T1000 (cell line): ENCODE results near the gene ROR1.
"Not testable (repeated sequence)": the region's sequence is repeated elsewhere in the genome, so short reads cannot be mapped to it uniquely, and the experiment has no call there.

Source experiments
- DNase-seq: peaks from one replicate; lab custom pipeline; 2025; ENCODE audit warnings: mixed read lengths; lab: John Stamatoyannopoulos, UW

The ROR1 gene

DNA sequence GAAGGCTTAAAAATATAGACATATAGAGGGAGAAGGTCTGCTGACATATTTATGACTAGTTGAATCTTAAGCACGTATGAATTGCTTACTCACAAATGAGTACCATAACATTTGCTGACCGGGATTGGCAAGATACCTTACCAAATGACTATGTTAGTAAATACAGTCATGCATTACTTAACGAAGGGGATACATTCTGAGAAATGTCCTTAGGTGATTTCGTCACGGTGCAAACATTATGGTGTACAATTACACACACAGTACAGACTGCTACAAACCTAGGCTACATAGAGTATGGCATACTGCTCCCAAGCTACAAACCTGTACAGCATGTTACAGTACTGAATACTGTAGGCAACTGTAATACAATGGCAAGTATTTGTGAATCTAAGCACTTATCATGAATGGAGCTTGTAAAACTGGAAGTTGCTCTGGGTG lies 410.2 kb downstream of the ROR1 start:
- DNase-seq = peak; percentile 56

DNA sequence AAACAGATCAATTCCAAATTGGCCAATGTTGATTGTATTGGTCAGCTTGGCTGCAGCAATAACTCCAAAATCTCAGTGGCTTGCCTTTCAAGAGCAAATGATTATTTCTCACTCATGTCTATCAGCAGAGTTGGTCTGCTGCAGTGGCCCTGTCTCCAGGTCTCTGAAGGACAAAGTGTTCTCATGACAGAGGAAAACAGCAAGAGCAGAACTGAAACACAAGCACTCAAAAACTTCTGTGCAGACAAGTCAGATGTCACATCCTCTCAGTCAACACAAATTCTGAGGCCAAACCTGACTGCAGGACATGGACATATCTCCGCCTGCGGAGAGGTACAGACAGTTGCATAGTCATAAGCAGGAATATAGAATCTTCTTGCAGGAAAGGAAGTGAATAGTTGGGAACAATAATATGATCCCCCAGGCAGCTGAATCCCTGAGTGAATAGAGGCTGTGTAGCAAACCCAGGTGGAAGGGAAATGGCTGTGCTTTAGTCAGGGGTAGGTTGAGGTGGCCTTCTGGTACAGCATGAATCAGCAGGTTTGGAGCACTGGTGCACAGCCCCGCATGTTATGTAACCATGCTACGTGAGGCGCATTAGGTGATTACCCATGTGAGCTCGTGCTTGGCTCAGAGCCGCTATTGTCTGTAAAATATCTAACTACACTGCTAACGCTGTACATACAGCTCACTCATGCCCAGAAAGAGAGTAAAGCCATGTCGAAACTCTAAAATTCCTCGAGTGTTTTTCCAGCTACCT lies 412.5 kb downstream of the ROR1 start:
- DNase-seq = no peak

DNA sequence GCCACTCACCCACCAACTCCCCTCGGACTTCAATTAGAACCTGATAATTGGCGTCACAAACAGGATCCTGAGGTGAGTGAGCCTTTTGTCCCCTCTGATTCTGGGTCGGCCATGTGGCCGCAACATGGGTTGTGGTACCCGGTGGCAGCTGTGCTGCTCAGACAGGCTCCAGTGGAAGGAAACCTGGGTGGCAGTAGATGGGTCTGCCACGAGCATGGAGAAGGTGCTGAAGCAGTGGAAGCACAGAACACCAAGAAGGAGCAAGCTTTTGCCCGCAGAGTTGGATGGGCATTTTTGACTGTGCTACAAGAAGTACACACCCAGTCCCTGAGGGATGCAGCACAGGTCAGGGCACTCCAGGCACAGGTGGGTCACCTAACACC lies 413.1 kb downstream of the ROR1 start:
- no peak for DNase-seq

DNA sequence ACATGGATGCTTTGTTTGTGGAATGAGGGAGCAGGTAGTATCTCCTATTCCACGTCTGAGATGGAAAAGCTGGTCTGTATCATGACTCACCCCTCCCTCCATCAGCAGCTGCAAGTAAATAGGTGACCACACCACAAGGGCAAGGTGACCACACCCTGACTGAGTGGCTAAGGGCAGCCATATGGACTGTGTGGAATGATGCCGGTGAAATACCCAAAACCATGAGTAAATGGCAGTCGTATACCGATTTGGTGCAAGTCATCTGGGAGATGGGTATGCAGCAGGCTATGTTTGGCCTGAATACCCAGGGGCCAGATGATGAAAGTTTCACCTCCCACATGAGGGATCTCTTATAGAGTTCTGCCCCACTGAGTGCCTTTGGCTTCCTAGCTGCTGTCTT lies 413.8 kb downstream of the ROR1 start:
- DNase-seq = no peak

DNA sequence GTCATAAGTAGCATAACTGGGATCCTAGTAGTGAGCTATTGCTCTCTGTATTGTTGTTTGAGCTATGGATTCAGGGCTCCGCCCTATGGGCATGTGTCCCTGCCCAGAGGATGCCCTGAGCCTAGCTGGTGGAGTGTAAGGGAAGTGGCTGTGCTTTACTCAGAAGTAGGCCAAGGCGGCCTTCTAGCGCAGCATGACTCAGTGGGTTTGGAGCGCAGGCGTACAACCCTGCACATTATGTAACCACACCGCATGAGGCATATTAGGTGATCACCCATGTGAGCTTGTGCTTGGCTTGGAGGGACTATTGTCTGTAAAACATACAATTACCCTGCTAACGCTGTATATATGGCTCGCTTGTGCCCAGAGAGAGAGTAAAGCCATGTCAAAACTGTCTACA lies 418.5 kb downstream of the ROR1 start:
- no peak for DNase-seq

DNA sequence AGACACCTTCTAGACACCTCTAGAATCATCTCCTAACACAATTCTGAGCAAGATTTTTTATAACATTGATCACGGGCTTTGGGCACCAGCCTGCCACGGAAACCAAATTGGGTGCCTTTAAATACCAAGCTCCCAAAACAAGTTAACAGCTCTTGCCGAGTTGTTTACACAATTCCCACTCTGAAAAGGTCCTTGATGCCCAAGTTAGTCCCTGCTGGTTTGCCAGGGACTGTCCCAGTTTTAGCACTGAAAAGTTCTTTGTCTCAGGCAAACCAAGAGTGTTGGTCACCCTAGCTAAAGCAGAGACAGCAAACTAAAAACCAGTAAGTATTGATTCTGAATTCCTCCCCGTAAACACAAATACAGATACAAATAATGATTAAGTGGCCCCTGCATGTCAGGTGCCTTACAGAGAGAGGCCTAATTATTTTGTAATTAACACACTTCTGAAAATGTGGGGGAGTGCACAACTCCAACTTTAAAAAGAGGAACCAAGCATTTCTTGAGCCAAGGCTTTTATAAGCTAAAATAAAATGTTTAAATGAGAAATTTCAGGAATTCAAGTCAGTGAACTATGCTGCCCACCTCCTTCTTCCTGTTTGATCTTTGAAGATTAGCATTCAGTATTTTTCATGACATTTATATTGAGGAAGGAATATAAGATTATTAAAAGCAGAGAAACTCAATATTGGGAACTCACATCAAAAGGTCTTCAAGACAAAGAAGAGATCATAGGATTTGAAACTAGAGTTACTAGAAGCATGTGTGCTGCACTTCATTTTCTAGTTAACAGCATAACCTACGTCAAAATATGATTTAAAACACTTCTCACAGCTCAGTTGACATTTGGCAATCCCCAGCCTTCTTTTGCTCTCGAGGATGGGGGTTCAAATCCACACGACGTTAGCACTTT lies 420.6 kb downstream of the ROR1 start:
- no peak for DNase-seq

DNA sequence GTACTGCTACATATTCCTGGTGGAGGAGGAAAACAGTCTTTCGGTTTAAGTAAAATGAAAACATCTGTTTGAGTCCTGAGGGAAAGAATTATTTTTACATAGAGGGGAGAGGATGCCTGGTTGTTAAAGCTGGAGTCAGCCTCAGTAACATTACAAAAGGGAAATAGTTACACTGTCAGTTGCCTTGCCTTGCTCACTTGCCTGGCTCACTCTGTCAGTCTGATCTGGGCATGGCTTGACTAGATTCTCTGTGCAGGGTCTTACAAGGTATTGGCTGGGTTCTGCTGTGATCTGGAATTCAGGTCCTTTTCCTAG lies 421.2 kb downstream of the ROR1 start:
- no peak for DNase-seq

DNA sequence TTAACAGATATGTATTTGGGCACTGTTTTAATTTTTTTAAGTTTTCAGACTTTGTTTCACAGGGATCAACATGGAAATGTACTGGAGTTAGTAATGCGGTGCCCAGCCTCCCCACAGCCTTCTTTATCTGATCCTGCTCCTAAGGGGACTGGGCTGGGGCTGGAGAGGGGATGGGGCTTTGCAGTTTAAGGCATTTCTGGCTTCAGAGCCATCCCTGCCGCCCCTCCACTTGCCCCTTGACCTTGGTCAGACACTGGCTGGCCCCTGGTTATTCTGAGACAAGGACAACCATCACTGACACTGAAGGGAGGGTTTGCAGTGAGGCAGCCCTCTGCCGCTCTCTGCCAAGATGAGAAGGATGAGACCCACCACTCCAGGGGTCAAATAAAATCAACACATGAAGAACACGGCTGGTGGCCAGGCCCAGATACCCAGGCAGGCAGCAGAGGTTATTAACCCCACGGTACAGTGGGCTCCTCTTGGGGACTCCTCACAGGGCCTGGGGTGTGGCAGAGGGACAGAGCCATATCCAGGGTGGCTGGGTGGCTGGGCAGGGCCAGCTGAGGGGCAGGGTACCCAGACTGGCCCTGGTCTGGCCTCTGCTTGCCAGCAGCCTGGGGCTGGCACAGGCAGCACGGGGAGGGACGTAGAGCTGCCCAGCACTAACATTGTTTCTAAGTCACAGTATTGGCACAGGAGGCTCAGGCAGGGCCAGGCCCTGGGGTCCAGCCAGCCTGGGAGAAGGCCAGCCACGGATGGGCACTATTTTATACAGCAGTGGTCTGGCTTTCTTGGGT lies 422.5 kb downstream of the ROR1 start:
- DNase-seq = no peak

DNA sequence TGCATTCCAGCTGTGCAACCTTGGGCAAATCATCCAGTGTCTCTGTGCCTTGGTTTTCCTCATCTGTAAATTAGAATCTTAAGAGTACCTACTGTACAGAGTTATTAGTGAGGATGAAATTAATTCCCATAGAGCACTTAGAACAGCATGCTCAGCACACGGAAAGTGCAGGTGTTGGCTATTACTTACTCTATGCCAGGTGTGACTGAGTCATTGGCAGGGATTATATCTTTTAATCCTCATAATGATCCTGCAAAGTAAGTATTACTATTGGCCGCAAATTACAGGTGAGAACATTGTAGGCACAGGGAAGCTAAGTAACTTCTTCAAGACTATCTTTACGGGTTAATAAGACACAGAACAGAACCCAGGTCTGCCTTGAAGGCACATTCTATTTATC lies 423.3 kb downstream of the ROR1 start:
- DNase-seq = no peak

DNA sequence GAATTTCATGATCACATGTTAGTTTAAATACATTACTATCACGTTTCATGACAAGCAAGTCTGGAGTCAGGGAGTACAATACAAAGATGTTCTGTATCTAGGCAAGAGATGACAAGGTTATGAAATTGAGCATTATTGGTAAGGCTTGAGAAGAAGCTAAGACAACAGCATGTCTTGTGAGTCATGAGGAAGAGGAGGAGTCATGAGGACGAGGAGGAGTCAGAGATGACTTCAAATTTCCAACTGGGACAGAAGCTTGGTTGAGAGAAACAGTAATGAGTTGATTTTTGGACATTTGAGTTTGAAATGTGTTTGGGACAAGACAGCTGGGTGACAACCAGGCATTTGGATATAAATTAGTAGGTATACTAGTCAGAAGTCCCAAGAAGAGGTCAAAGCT lies 425.3 kb downstream of the ROR1 start:
- DNase-seq = no peak

DNA sequence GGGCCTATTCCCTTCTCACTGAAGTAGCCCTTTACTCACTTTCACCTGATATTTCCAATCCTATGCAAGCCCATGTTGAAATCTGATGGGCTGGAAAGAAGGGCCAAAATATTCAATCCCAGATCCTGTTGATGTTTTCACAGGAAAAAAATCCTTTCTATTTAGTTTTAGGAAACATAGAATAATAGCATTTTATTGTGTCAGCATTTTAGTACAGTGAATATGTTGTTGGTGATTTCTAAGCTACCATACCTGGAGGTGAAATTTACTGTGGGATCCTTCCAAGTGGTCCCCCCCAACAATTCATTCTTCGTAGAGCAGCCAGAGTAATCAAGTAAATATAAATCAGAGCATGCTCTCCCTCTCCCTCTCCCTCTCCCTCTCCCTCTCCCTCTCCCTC lies 426.2 kb downstream of the ROR1 start:
- DNase-seq = no peak

DNA sequence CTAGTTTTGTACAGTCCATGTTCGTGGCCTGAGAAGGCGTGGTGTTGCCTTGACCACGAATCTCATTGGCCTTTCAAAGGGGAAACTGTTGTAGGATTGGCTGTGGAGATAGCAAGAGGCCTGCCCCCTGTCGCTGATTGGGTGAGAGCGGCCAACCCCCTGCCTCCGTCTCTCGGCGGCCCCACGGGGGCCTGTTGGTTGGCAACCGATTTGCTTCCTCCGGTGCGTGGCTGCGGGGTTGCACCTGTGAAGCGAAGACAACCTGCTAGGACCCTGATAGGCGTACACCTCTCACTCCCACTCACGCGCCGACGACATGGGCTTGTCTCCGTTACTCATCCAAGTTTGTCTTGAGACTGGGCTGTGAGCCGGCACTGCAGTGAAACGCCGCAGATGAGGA lies 429.6 kb downstream of the ROR1 start, which contains the start of gene UBE2U:
Gene UBE2U, plus strand, starts transcription at position 204 of the 400 bp plus-strand sequence. CDS start 428 bp downstream, outside the sequence.
- no peak for DNase-seq

DNA sequence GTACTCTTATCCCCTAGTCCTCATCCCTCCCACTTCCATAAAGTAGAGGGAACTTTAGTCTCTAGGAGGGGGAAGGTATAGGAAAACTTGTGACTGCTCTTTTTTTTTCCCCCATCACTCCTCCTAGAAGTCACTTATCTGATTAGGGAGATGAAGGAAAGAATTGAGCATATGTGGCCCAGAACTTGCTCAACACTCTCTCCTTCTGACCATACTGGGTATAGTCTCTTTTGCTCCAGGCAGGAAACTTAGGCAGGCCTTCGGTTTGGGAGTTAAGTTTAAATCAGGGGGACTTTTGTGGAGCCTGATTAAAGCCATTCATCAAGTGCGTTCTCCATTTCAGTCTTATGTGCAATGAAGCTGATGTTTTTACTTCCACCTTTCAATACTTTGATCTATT lies 435.4 kb downstream of the ROR1 start:
- DNase-seq = no peak

DNA sequence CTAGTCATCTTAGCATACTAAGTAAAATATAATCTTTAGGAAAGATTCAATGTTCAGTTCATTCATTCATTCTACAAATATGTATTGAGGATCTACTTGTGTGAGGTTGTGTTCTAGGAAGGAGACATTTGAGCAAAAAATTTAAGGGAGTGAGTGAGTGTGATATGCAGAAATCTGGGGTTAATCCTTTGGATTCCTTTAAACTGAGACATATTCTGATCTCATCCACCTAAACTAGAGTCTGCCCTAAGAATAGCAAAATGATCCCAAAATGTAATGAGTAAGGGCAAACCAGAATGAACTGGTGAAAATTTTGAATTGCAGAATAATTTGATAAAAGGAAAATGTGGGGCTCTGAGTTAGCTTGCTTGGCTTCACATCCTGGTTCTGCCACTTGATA lies 438.2 kb downstream of the ROR1 start:
- DNase-seq = no peak

DNA sequence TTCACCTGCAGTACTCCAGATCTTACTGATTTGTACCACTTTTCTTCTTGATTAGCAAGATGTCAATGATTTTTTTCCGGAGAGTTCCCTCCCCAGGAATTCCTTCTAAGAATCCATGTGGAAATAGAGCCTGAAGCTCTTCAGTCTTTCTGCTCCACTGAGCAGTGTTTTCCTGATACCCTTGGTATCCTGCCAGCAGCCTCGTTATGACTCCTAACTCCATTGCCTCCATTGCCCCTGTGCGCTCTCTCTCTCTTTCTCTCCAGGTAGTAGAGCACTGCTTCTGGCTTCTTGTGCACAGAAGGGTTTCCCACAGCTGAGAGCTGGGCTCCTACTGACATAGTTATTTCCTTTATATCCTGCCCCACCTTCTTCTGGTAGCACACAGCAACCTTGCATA lies 441.8 kb downstream of the ROR1 start:
- no peak for DNase-seq

DNA sequence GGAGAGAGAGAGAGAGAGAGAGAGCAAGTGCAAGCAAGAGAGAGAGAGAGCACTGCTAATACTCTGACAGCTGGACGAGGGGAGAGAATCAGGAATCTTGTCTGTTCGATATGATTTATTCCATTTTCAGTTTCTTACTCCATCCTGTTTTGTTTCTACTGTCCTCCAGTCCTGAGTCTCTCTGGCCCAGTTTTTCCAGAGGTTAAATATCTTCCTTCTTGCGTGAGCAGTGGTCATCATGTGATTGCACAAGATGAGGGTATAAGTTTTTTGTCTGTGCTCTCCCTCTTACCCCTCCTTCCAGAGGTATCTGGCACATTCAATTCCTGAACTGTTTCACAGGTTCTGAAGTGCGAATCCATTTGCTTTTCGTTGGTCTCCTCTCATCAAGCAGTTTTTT lies 446.4 kb downstream of the ROR1 start:
- no peak for DNase-seq

DNA sequence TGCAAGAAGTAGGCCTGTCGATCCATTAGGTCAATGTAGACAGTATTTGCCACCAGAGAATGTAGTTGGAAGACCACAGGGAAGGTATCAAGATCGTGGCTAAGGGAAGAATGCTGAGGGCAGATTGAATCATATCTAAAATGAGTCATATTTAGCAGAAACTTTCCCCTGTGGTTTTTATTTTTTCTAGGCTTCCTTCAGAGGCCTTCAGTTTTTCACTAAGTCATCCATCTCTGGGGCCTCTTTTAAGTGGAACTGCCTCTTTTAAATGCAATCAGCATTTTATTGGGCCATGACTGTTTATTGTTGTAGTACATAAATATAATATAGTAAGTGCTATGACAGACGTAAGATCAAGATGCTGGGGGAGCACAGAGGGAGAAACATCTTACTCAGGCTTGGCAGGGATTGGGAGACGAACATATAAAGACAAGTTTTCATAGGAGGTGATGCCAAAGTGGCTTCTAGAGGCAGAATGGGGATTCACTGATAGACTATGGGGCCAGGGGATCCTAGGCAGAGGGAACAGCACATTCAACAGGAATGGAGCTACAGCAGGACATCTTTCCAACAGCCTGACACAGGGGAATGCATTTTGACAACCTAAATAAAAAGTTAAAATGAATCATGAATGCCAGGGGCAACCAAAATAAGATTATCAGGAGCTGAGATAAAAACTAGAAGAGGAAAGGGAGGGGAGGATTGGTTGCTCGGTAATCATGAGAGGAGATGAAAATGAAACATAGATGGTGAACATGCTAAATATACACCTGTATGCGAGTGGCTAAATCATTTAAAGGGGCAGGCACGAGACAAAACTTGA lies 449.7 kb downstream of the ROR1 start:
- peak; percentile 54 for DNase-seq

DNA sequence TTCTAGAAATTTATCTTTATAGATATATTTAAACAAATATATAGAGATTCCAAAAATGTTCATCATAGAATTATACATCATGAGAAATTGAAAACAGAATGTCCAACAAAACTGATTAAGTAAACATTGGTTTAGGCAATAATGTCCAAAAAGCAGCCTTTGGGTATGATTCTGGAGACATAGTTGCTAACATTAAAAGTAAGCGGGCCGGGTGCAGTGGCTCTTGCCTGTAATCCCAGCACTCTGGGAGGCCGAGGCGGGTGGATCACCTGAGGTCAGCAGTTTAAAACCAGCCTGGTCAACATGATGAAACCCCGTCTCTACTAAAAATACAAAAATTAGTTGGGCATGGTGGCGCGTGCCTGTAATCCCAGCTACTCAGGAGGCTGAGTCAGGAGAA lies 450.4 kb downstream of the ROR1 start:
- DNase-seq = not testable (repeated sequence)

DNA sequence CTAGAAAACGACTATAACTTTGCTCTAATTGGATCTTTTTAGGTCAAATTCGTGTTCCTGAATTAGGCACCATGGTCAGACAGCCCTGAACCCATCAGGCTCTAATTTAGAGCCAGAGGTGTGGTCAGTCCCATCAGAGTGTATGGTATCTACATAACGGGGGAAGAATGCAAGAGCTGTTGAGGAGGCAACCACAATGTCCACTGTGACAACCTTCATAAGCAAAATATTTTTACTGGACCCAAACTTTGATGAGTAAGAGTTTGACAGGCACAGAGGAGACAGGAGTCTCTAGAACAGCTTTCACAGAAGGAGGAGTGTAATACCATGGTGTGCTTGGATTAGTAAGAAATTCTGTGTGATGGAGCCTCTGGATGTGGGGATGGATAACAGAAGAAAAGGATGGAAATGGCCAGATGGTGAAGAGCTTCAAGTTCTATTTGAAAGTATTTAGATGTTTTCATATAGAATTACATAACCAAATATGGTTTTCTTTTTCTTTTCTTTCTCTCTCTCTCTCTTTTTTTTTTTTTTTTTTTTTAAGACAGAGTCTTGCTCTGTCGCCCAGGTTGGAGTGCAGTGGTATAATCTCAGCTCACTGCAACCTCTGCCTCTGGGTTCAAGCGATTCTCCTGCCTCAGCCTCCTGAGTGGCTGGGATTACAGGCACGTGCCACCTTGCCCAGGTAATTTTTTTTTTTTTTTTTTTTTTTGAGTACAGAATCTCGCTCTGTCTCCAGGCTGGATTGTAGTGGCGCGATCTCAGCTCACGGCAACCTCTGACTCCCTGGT lies 454.5 kb downstream of the ROR1 start:
- no peak for DNase-seq

DNA sequence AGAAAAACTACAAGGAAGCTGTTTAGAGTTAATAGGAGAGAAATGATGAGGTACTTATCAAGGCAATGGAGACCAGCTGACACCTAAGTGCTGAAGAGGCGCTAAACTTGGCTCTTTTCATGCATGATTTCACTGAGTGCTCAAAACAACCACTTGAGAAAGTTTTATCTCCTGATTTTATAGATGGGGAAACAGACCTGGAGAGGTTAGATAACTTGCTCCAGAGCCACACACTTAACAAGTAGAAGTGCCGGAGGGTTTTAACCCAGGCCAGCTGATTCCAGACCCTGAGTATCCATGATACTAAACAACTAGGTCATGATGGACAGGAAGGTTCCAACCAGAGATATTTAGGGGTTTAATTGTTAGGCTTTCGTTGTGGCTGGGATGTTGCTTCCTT lies 455.5 kb downstream of the ROR1 start:
- no peak for DNase-seq
